SK-N-DZ (cell line): ENCODE data around the gene TUBE1.
"Not testable (repeated sequence)": the region's sequence is repeated elsewhere in the genome, so short reads cannot be mapped to it uniquely, and the experiment has no call there.

Experiments used
- DNase-seq: peaks from one replicate; pipeline ENCODE4 v3.0.0-alpha.2; 2015; ENCODE audit warnings: low spot score

Gene TUBE1

GRCh38 chr6:112065426-112065986 is 21.8 kb downstream of the TUBE1 start:
- no peak for DNase-seq

GRCh38 chr6:112062966-112063365 is 24.3 kb downstream of the TUBE1 start:
- DNase-seq, result no peak

- no peak for DNase-seq
Measured at GRCh38 chr6:112061605-112062004, 25.7 kb downstream of the TUBE1 start.

GRCh38 chr6:112058243-112059032 is 28.8 kb downstream of the TUBE1 start:
- no peak for DNase-seq

- no peak for DNase-seq
Measured at GRCh38 chr6:112054555-112055190, 32.6 kb downstream of the TUBE1 start.

- DNase-seq, result no peak
Measured at GRCh38 chr6:112054001-112054400, 33.3 kb downstream of the TUBE1 start, which contains the start of gene CCN6. Gene CCN6, plus strand, starts transcription at chr6:112054104. Its CDS starts 254 bp downstream, at chr6:112054358.

GRCh38 chr6:112051251-112051740 is 36.0 kb downstream of the TUBE1 start:
- peak; percentile 96 for DNase-seq

GRCh38 chr6:112050429-112050828 is 36.9 kb downstream of the TUBE1 start:
- no peak for DNase-seq

- no peak for DNase-seq
Measured at GRCh38 chr6:112049996-112050395, 37.3 kb downstream of the TUBE1 start.

GRCh38 chr6:112049026-112049799 is 38.1 kb downstream of the TUBE1 start:
- peak; percentile 70 for DNase-seq

- not testable (repeated sequence) for DNase-seq
Measured at GRCh38 chr6:112047523-112047922, 39.8 kb downstream of the TUBE1 start.

- peak; percentile 47 for DNase-seq
Measured at GRCh38 chr6:112044856-112045255, 42.4 kb downstream of the TUBE1 start.

GRCh38 chr6:112044196-112044595 is 43.1 kb downstream of the TUBE1 start:
- no peak for DNase-seq

GRCh38 chr6:112043032-112044007 is 44.0 kb downstream of the TUBE1 start:
- DNase-seq, result peak; percentile 94

- DNase-seq, result no peak
Measured at GRCh38 chr6:112041535-112041934, 45.7 kb downstream of the TUBE1 start.

- no peak for DNase-seq
Measured at GRCh38 chr6:112040956-112041355, 46.3 kb downstream of the TUBE1 start.

- no peak for DNase-seq
Measured at GRCh38 chr6:112039431-112039770, 47.9 kb downstream of the TUBE1 start.

GRCh38 chr6:112038756-112039430 is 48.4 kb downstream of the TUBE1 start:
- no peak for DNase-seq

GRCh38 chr6:112038268-112038667 is 49.0 kb downstream of the TUBE1 start:
- peak; percentile 42 for DNase-seq

- no peak for DNase-seq
Measured at GRCh38 chr6:112037783-112038216, 49.5 kb downstream of the TUBE1 start.
